Measurements from ENCODE around the gene FOXP3. TPM values are rescaled to one million over a fixed set of nuclear protein-coding genes. Genes with fewer than 3 reads are reported as not detected.
A peak's percentile ranks its signal among the peaks of the same experiment; 100 is the strongest.

Gene FOXP3
- total and polyA plus RNA-seq, 2 of the 8 experiments (the other 6 are each of a cell fraction or from before 2014, with no cell fraction given), result 0.37 to 0.54 TPM

- TF ChIP-seq USF2 (IDR thresholded peaks at IDR 0.05; ENCODE audit: low read length) (no peak), CTBP2 (IDR thresholded peaks at IDR 0.05; ENCODE audit: borderline replicate concordance, insufficient read depth, insufficient read length, low read length) (no peak), GTF2F1 (IDR thresholded peaks at IDR 0.05; ENCODE audit: borderline replicate concordance, low read depth, low read length) (no peak), TEAD4 (IDR thresholded peaks at IDR 0.05; ENCODE audit: low read depth, low read length) (peak; percentile 44; the same call in 1 of the 2 replicates), TAF7 (optimal IDR thresholded peaks at IDR 0.05; ENCODE audit: borderline replicate concordance, low read depth, low read length) (no peak), FOSL1 (IDR thresholded peaks at IDR 0.05; ENCODE audit: insufficient read depth, low read depth, low read length) (no peak), KDM1A (IDR thresholded peaks at IDR 0.05; ENCODE audit: borderline replicate concordance, low read length) (no peak), BRCA1 (IDR thresholded peaks at IDR 0.05; ENCODE audit: low read depth, low read length) (no peak), GABPA (IDR thresholded peaks at IDR 0.05; ENCODE audit: borderline replicate concordance, insufficient read depth, low read length) (no peak), YY1 (IDR thresholded peaks at IDR 0.05; ENCODE audit: low read depth, low read length) (no peak), EP300 (IDR thresholded peaks at IDR 0.05; ENCODE audit: borderline replicate concordance in 1 of 2, low read depth in 2 of 2, low read length in 2 of 2) (0 out of 3 replicates have a peak, but pooled peaks of 1 of the 2 experiments have one; percentile 34), SUZ12 (IDR thresholded peaks at IDR 0.05; ENCODE audit: low read length) (no peak), HDAC6 (IDR thresholded peaks at IDR 0.05; ENCODE audit: low read depth, low read length) (no peak), RNF2 (IDR thresholded peaks at IDR 0.05; ENCODE audit: borderline replicate concordance, low read depth, low read length, missing control alignments, poor library complexity, severe bottlenecking) (no peak), BCL11A (IDR thresholded peaks at IDR 0.05; ENCODE audit: low read depth in 2 of 2, low read length in 2 of 2) (no peak), SIRT6 (IDR thresholded peaks at IDR 0.05; ENCODE audit: low read length) (no peak), SIN3A (conservative IDR thresholded peaks at IDR 0.05 in 1 of 2, IDR thresholded peaks at IDR 0.05 in 1 of 2; ENCODE audit: low read depth in 1 of 2, low read length in 2 of 2) (no peak), KDM5A (IDR thresholded peaks at IDR 0.05; ENCODE audit: low read length) (no peak)
- TF ChIP-seq, protein P1, sequence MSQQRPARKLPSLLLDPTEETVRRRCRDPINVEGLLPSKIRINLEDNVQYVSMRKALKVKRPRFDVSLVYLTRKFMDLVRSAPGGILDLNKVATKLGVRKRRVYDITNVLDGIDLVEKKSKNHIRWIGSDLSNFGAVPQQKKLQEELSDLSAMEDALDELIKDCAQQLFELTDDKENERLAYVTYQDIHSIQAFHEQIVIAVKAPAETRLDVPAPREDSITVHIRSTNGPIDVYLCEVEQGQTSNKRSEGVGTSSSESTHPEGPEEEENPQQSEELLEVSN (IDR thresholded peaks at IDR 0.05), result no peak
These were observed 45.0 kb upstream of the FOXP3 start (continued) for GRCh38 chrX:49309401-49309981.

Data from H1 (cell line).